Endothelial cell of umbilical vein (primary cell): Measurements from ENCODE around the gene CAMP. TPM values are rescaled to one million over a fixed set of nuclear protein-coding genes. Genes with fewer than 3 reads are reported as not detected.

ENCODE experiments used
- BruUV-seq: library from RNA; stranded (reverse); fragments of 400-500 nt; replicated peaks from 2 replicates; lab custom pipeline; 2021; lab: Mats Ljungman, UMichigan
- CTCF ChIA-PET: fragments of 300-600, 350-600 bp; sonication (Branson Sonifier 250); formaldehyde crosslinking; loops from one replicate; lab custom pipeline; 2021; ENCODE audit warnings: antibody characterized with exemption, inconsistent platforms; lab: Charles Lee
- POLR2A ChIA-PET: fragments of 300-600, 350-600 bp; sonication (Branson Sonifier 250); formaldehyde crosslinking; loops from one replicate; lab custom pipeline; 2021; ENCODE audit warnings: antibody characterized with exemption, inconsistent platforms; lab: Charles Lee
- DNase-seq: peaks from one replicate; pipeline ENCODE4 v3.0.0-alpha.2; 2011; ENCODE audit warnings: low read depth, low spot score
- FAIRE-seq: peaks from 2 replicates; lab custom pipeline; 2011; peaks lifted over from hg19 to GRCh38; lab: Jason Lieb, UNC
- H2AFZ ChIP-seq: 2 replicates; pipeline ENCODE4 v1.6.0; 2012; ENCODE audit warnings: low read depth, low read length, control low read depth, inconsistent platforms
- H3K27ac ChIP-seq: 2 replicates; pipeline ENCODE4 v1.5.1; 2011; ENCODE audit warnings: low read depth, mild to moderate bottlenecking, control low read depth, low read length, moderate library complexity; ENCODE audit not compliant: insufficient read depth
- H3K27me3 ChIP-seq, 2 experiments: 2 replicates each; pipeline versions ENCODE4 v1.6.0 to v1.6.1; 2011; ENCODE audit warnings: low read length in 2 of 2, mixed read lengths in 1 of 2; ENCODE audit not compliant: control insufficient read depth in 2 of 2, insufficient read depth in 2 of 2
- H3K36me3 ChIP-seq, 2 experiments: 2 replicates in 1 of 2; 3 replicates in 1 of 2; pipeline ENCODE4 v1.5.1; 2011; ENCODE audit warnings: low read length in 2 of 2, mild to moderate bottlenecking in 1 of 2, moderate library complexity in 1 of 2; ENCODE audit not compliant: control insufficient read depth in 2 of 2, insufficient read depth in 2 of 2; ENCODE audit errors: extremely low read depth in 1 of 2
- H3K4me1 ChIP-seq: 3 replicates; pipeline ENCODE4 v1.5.1; 2011; ENCODE audit warnings: mild to moderate bottlenecking, low read length; ENCODE audit not compliant: control insufficient read depth, insufficient read depth; ENCODE audit errors: extremely low read depth
- H3K4me2 ChIP-seq: 2 replicates; pipeline ENCODE4 v1.6.1; 2011; ENCODE audit warnings: low read length, control low read depth, mixed read lengths; ENCODE audit not compliant: insufficient read depth
- H3K4me3 ChIP-seq, 3 experiments: fragments of 200-600 bp in 1 of 3; sonication (generic), shearing (Covaris generic) in 1 of 3; replicated peaks in 1 of 3; 2 replicates each; pipeline ENCODE4 v1.5.1; 2011 to 2016; ENCODE audit warnings: control low read depth in 3 of 3, low read length in 3 of 3, mild to moderate bottlenecking in 2 of 3, inconsistent platforms in 1 of 3, low read depth in 1 of 3, moderate library complexity in 1 of 3; ENCODE audit not compliant: insufficient read depth in 1 of 3
- H3K79me2 ChIP-seq: 2 replicates; pipeline ENCODE4 v1.6.0; 2012; ENCODE audit warnings: low read length, inconsistent platforms; ENCODE audit not compliant: control insufficient read depth, insufficient read depth
- H3K9ac ChIP-seq: replicated peaks from 2 replicates; pipeline ENCODE3; 2011; ENCODE audit warnings: low read length, control low read depth; ENCODE audit not compliant: insufficient read depth; ENCODE audit errors: extremely low read depth
- H3K9me1 ChIP-seq: replicated peaks from 3 replicates; pipeline ENCODE4 v1.6.0; 2011; ENCODE audit warnings: mild to moderate bottlenecking, low read length; ENCODE audit not compliant: control insufficient read depth, insufficient read depth; ENCODE audit errors: extremely low read depth
- H3K9me3 ChIP-seq: replicated peaks from 2 replicates; pipeline ENCODE4 v1.5.1; 2012; ENCODE audit warnings: low read length, inconsistent platforms; ENCODE audit not compliant: control insufficient read depth, insufficient read depth
- H4K20me1 ChIP-seq: replicated peaks from 2 replicates; pipeline ENCODE3; 2011; ENCODE audit warnings: mild to moderate bottlenecking, low read length; ENCODE audit not compliant: control insufficient read depth, insufficient read depth; ENCODE audit errors: extremely low read depth
- FOS ChIP-seq: IDR thresholded peaks from 2 replicates; pipeline ENCODE4 v1.6.1; 2011; ENCODE audit warnings: mild to moderate bottlenecking, low read length, moderate library complexity, borderline replicate concordance; ENCODE audit not compliant: insufficient read depth
- JUN ChIP-seq: IDR thresholded peaks from 2 replicates; pipeline ENCODE4 v1.6.1; 2011; ENCODE audit warnings: borderline replicate concordance, low read depth; ENCODE audit not compliant: insufficient read length, insufficient read depth
- POLR2A ChIP-seq: IDR thresholded peaks from 2 replicates; pipeline ENCODE4 v1.6.1; 2012; ENCODE audit warnings: low read depth, mild to moderate bottlenecking, control low read depth, low read length
- POLR2AphosphoS5 ChIP-seq: IDR thresholded peaks from 2 replicates; pipeline ENCODE4 v1.6.1; 2012; ENCODE audit warnings: low read depth, mild to moderate bottlenecking, control low read depth, low read length, moderate library complexity; ENCODE audit not compliant: insufficient read depth
- dilution Hi-C: fragments of 300-500 bp; cut with MboI; formaldehyde crosslinking; loops from one replicate; pipeline ENCODE4 v1.15.0; 2019; ENCODE audit warnings: low sequenced_read_pairs; ENCODE audit not compliant: extremely low pct_ligation_motif_present
- intact Hi-C: fragments of 100-400 bp; cut with micrococcal nuclease; formaldehyde crosslinking; loops from one replicate; pipeline ENCODE4 v1.10.0; 2022
- polyA plus RNA-seq, 4 experiments: library from polyadenylated mRNA; depleted of rRNA in 3 of 4; stranded (reverse) in 3 of 4; unstranded in 1 of 4; fragments of >200 nt; gene quantifications; 2 replicates each; pipeline versions ENCODE4 v1.2.1 to v1.2.3, GENCODE V29; 2011 to 2012; ENCODE audit warnings: missing spikeins in 1 of 4
- total RNA-seq: library from RNA; stranded (reverse); gene quantifications from 2 replicates; pipeline ENCODE4 v1.2.3, GENCODE V29; 2021

Gene CAMP
- total and polyA plus RNA-seq, 2 donors (not counting 3 experiments of a cell fraction or from before 2014, with no cell fraction given), result not detected

DNA sequence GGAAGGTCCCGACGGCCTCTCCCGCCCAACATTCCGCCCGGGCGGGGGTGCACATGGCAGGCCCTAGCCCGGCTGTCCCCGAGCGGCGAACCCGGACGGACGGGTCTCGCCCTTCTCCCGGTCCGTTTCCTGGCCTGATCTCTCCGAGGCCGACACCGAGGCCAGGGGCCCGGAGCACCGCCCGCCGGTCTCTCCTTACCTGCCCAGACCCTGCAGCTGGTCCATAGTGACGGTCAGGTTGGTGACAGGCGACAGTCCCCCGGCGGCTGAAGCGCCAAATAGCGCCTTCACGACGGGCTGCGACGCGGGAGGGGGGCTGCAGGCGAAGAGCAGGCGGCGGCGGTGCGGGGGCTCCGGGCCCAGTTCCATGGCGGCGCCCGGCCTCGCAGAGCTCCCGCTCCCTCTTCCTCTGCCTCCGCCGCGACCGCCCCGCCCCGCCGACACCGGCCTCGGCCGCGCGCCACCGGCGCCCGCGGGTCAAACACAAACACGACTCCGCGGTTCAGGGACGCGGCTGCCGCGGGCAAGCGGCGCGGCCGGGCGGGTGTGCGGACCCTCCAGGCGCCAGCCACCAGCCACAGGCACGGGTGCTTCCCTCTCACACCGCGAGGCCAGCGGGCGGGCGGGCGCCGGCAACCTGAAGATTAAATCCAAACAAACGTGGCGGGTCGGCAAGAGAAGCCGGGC lies 35.6 kb upstream of the CAMP start:
- POLR2A ChIA-PET, result interaction anchor here (0.6 kb wide), 1 partner anchor 57 kb away, joined by 3 read pairs; no protein-coding TSS in a partner anchor
- H3K4me1 ChIP-seq, result peaks cover 5% of the 10 kb centered on the region
- no TSS peak for BruUV-seq
- no peaks in the 10 kb centered on the region for H3K27me3 ChIP-seq
- no peaks in the 10 kb centered on the region for H3K9me3 ChIP-seq
- peak overlapping the region; percentile 65 for H3K9ac ChIP-seq
- TF ChIP-seq FOS (no peak), POLR2AphosphoS5 (peak; percentile 7)
- peak overlapping the region; percentile 34 for H3K27ac ChIP-seq
- H3K4me3 ChIP-seq, result peak overlapping the region; percentile 68 to 85 (median 72)
- H3K79me2 ChIP-seq, result peaks cover 47% of the 10 kb centered on the region
- peaks cover 5 to 8% of the 10 kb centered on the region in 2 experiments for H3K36me3 ChIP-seq
- peak overlapping the region; percentile 84 for H3K4me2 ChIP-seq
- H3K9me1 ChIP-seq, result no peaks in the 10 kb centered on the region
- H2AFZ ChIP-seq, result peak overlapping the region; percentile 76
- dilution Hi-C loops, result no loop called here
- CTCF ChIA-PET, result interaction anchor here (1.1 to 3.0 kb wide), 4 partner anchors 18 to 248 kb away, joined by 3 to 30 read pairs (median 4); no protein-coding TSS in a partner anchor
- DNase-seq, result no peak
- intact Hi-C loops, result loop anchor here (1.0 kb wide), 1 partner anchor 448 kb away; the partner anchor contains the start of gene SLC26A6
- no peaks in the 10 kb centered on the region for H4K20me1 ChIP-seq
- FAIRE-seq, result no peak

- H3K4me2 ChIP-seq, result peak within 1 kb of the TSS; percentile 84
- peaks cover 2 to 8% of the 10 kb centered on the region in 2 experiments for H3K36me3 ChIP-seq
- TSS peak; percentile 19 for BruUV-seq
- DNase-seq (peak; percentile 99), FAIRE-seq (peak; percentile 98)
- H4K20me1 ChIP-seq, result no peaks in the 10 kb centered on the region
- POLR2A ChIA-PET, result interaction anchor here (0.6 kb wide), 1 partner anchor 56 kb away, joined by 3 read pairs; no protein-coding TSS in a partner anchor
- H3K9me1 ChIP-seq, result no peaks in the 10 kb centered on the region
- intact Hi-C loops, result loop anchor here (1.0 kb wide), 1 partner anchor 447 kb away; the partner anchor contains the start of gene SLC26A6
- peaks cover 5% of the 10 kb centered on the region for H3K4me1 ChIP-seq
- H2AFZ ChIP-seq, result peak within 1 kb of the TSS; percentile 81
- CTCF ChIA-PET, result interaction anchor here (1.1 to 3.0 kb wide), 4 partner anchors 31 to 248 kb away, joined by 3 to 30 read pairs (median 4); no protein-coding TSS in a partner anchor
- no peaks in the 10 kb centered on the region for H3K9me3 ChIP-seq
- peak within 1 kb of the TSS; percentile 34 for H3K27ac ChIP-seq
- H3K79me2 ChIP-seq, result peaks cover 40% of the 10 kb centered on the region
- peak within 1 kb of the TSS; percentile 68 to 85 (median 72) for H3K4me3 ChIP-seq
- peak within 1 kb of the TSS; percentile 65 for H3K9ac ChIP-seq
- TF ChIP-seq POLR2A (peak; percentile 38), JUN (no peak)
- no peaks in the 10 kb centered on the region for H3K27me3 ChIP-seq
- dilution Hi-C loops, result no loop called here
Observed at GRCh38 chr3:48188266-48189201, 34.8 kb upstream of the CAMP start, which contains the start of gene CDC25A. Gene CDC25A (minus strand): TSS chr3:48188417. CDS start chr3:48187947, 470 bp downstream.
